ENCODE results near the gene MAD2L2. TPM values are rescaled to one million over a fixed set of nuclear protein-coding genes. Genes with fewer than 3 reads are reported as not detected.

Gene MAD2L2
- total and polyA plus RNA-seq, 9 of the 15 experiments (the other 6 are each of a cell fraction or from before 2014, with no cell fraction given) = 12.4 to 286 (median 143) TPM

- TF ChIP-seq CUX1 (CRISPR knock-in tag; IDR thresholded peaks at IDR 0.05) = no peak
Observed at GRCh38 chr1:11640944-11641343, 40.0 kb downstream of the MAD2L2 start (continued).

GRCh38 chr1:11640101-11640500 is 40.8 kb downstream of the MAD2L2 start:
- intact Hi-C loops (cut with micrococcal nuclease) (loop anchor here (5.0 kb wide), 1 partner anchor 168 kb away; no protein-coding TSS in a partner anchor), in situ Hi-C loops (cut with MboI) (no loop called here)
- CTCF ChIA-PET (ENCODE audit: low intra/inter-chr PET ratio) = interaction anchor here (3.7 kb wide), 1 partner anchor 399 kb away, joined by 25 read pairs; no protein-coding TSS in a partner anchor

More at GRCh38 chr1:11640101-11640500, 40.8 kb downstream of the MAD2L2 start:
- FAIRE-seq = no peak
- no peak for DNase-seq (ENCODE audit: extremely low read depth in 1 of 4, low spot score in 3 of 4)
- H3K27me3 ChIP-seq (ENCODE audit: control insufficient read depth in 2 of 2, insufficient read depth in 2 of 2, low read length in 2 of 2) = peaks cover 10 to 49% of the 10 kb centered on the region in 2 experiments; a peak in 4 of 5 replicates
- H3K4me3 ChIP-seq = no peak overlapping the region
- BruUV-seq (replicated peaks) = no TSS peak
- no peak for TF ChIP-seq ZNF511 (CRISPR knock-in tag; IDR thresholded peaks at IDR 0.05)
- no peak for TF ChIP-seq BRF2 (IDR thresholded peaks at IDR 0.05; ENCODE audit: borderline replicate concordance, insufficient read depth, insufficient read length)
- peak; percentile 58 for TF ChIP-seq ZFP36 (IDR thresholded peaks at IDR 0.05; ENCODE audit: low read depth, low read length, partially characterized antibody)
- no peaks in the 10 kb centered on the region for H3K36me3 ChIP-seq (ENCODE audit: control insufficient read depth, insufficient read depth, low read length)
- no peak overlapping the region for H3K27ac ChIP-seq (ENCODE audit: extremely low read depth, low read depth, low read length)
- no peak for ATAC-seq
- 9% methylated on average over 7 of the region's 7 CpGs for WGBS (ENCODE audit: insufficient coverage, low coverage, missing lambda C conversion rate)
- no peak overlapping the region for H2AFZ ChIP-seq (ENCODE audit: low read depth, low read length)
- POLR2A ChIA-PET = interaction anchor here (0.8 to 1.1 kb wide), 2 partner anchors 9 to 317 kb away, joined by 3 read pairs; no protein-coding TSS in a partner anchor
- no peaks in the 10 kb centered on the region for H3K79me2 ChIP-seq (ENCODE audit: control insufficient read depth, insufficient read depth, low read length)
- H3K4me2 ChIP-seq (ENCODE audit: insufficient read depth, low read length) = no peak overlapping the region
- H3K4me1 ChIP-seq (replicated peaks in 1 of 2; ENCODE audit: control insufficient read depth in 2 of 2, insufficient read depth in 2 of 2, low read length in 2 of 2) = no peaks in the 10 kb centered on the region
- no peaks in the 10 kb centered on the region for H3K9me1 ChIP-seq (ENCODE audit: control insufficient read depth, insufficient read depth, low read length)
- no peaks in the 10 kb centered on the region for H3K9me3 ChIP-seq (replicated peaks; ENCODE audit: control insufficient read depth, insufficient read depth, low read depth, low read length)
- H3K9ac ChIP-seq (ENCODE audit: insufficient read depth in 1 of 2, low read depth in 2 of 2, low read length in 2 of 2) = no peak overlapping the region
- H4K20me1 ChIP-seq (replicated peaks; ENCODE audit: control insufficient read depth, insufficient read depth, low read length) = peaks cover 9% of the 10 kb centered on the region
